GM23338 (cell line): Measurements from ENCODE around the gene NUDT16. TPM values are rescaled to one million over a fixed set of nuclear protein-coding genes. Genes with fewer than 3 reads are reported as not detected.

ENCODE experiments used
- ATAC-seq: fragments of 200-7000 bp; cut with Tn5 transposase; 3 replicates; pipeline ENCODE4 v1.9.1; 2020
- DNase-seq: peaks from one replicate; pipeline ENCODE4 v3.0.0-alpha.2; 2015; ENCODE audit warnings: low spot score
- H2AFZ ChIP-seq: fragments of 200-600 bp; sonication (generic); 2 replicates; pipeline ENCODE4 v1.8.0; 2016; ENCODE audit warnings: antibody characterized with exemption, mild to moderate bottlenecking, moderate library complexity
- H3F3A ChIP-seq: fragments of 200-600 bp; sonication (generic); replicated peaks from 2 replicates; pipeline ENCODE4 v1.8.0; 2017; ENCODE audit warnings: antibody characterized with exemption, mixed run types, low read depth
- H3K27ac ChIP-seq: fragments of 200-600 bp; sonication (generic); 2 replicates; pipeline ENCODE4 v1.6.1; 2016; ENCODE audit warnings: low read depth
- H3K27me3 ChIP-seq: fragments of 200-600 bp; sonication (generic); 2 replicates; pipeline ENCODE4 v1.8.0; 2016; ENCODE audit warnings: mild to moderate bottlenecking, mixed run types, moderate library complexity; ENCODE audit not compliant: insufficient read depth
- H3K36me3 ChIP-seq: fragments of 200-600 bp; sonication (generic); 2 replicates; pipeline ENCODE4 v1.8.0; 2016; ENCODE audit warnings: mild to moderate bottlenecking; ENCODE audit not compliant: insufficient read depth
- H3K4me1 ChIP-seq: fragments of 200-600 bp; sonication (generic); 2 replicates; pipeline ENCODE4 v1.8.0; 2016; ENCODE audit warnings: mild to moderate bottlenecking, moderate library complexity; ENCODE audit not compliant: insufficient read depth
- H3K4me2 ChIP-seq: fragments of 200-600 bp; sonication (generic); 2 replicates; pipeline ENCODE4 v1.7.1; 2017; ENCODE audit warnings: mixed run types
- H3K4me3 ChIP-seq: fragments of 200-600 bp; sonication (generic); 2 replicates; pipeline ENCODE4 v1.6.1; 2016; ENCODE audit warnings: mixed run types
- H3K79me2 ChIP-seq: fragments of 200-600 bp; sonication (generic); replicated peaks from 2 replicates; pipeline ENCODE4 v1.8.0; 2017; ENCODE audit warnings: mild to moderate bottlenecking; ENCODE audit not compliant: insufficient read depth
- H3K9me2 ChIP-seq: fragments of 200-600 bp; sonication (generic); 2 replicates; pipeline ENCODE4 v1.8.0; 2017; ENCODE audit not compliant: insufficient read depth
- H4K20me1 ChIP-seq: fragments of 200-600 bp; sonication (generic); replicated peaks from 2 replicates; pipeline ENCODE4 v1.8.0; 2017; ENCODE audit warnings: mild to moderate bottlenecking; ENCODE audit not compliant: insufficient read depth
- H3K27ac Mint-ChIP-seq: 2 replicates; pipeline ENCODE4 v1.8.0; 2020; ENCODE audit warnings: inconsistent platforms, mild to moderate bottlenecking, moderate library complexity, mixed read lengths
- H3K27me3 Mint-ChIP-seq: 3 replicates; pipeline ENCODE4 v1.8.0; 2022; ENCODE audit warnings: low read depth, mild to moderate bottlenecking, moderate library complexity, mixed read lengths, inconsistent platforms; ENCODE audit not compliant: insufficient read depth, poor library complexity
- H3K36me3 Mint-ChIP-seq: 3 replicates; pipeline ENCODE4 v1.8.0; 2021; ENCODE audit warnings: low read depth, mild to moderate bottlenecking, inconsistent platforms, moderate library complexity, mixed read lengths
- H3K4me1 Mint-ChIP-seq: 3 replicates; pipeline ENCODE4 v1.8.0; 2020; ENCODE audit warnings: mild to moderate bottlenecking, inconsistent platforms, mixed read lengths
- H3K4me3 Mint-ChIP-seq: 3 replicates; pipeline ENCODE4 v1.8.0; 2021; ENCODE audit warnings: moderate library complexity, mild to moderate bottlenecking, inconsistent platforms, mixed read lengths
- H3K9me3 Mint-ChIP-seq: 3 replicates; pipeline ENCODE4 v1.8.0; 2020; ENCODE audit warnings: moderate library complexity, mild to moderate bottlenecking, inconsistent platforms, mixed read lengths
- CTCF ChIP-seq, 2 experiments: fragments of 200-600 bp in 1 of 2; sonication (generic) in 1 of 2; conservative IDR thresholded peaks; 2 replicates each; pipeline versions ENCODE4 v1.5.1 to v1.6.1; 2016 to 2017; ENCODE audit warnings: antibody characterized with exemption in 2 of 2, low read depth in 2 of 2, mild to moderate bottlenecking in 2 of 2, moderate library complexity in 1 of 2
- ETS1 ChIP-seq: IDR thresholded peaks from 2 replicates; pipeline ENCODE4 v1.6.1; 2016; ENCODE audit warnings: antibody characterized with exemption
- EZH2 ChIP-seq: fragments of 200-600 bp; sonication (generic); IDR thresholded peaks from one replicate; pipeline ENCODE4 v1.8.0; 2017; ENCODE audit warnings: antibody characterized with exemption, mild to moderate bottlenecking, low read depth; ENCODE audit not compliant: unreplicated experiment
- JUNB ChIP-seq: IDR thresholded peaks from one replicate; pipeline ENCODE4 v1.6.1; 2016; ENCODE audit warnings: antibody characterized with exemption; ENCODE audit not compliant: unreplicated experiment
- NANOG ChIP-seq: IDR thresholded peaks from 2 replicates; pipeline ENCODE4 v1.6.1; 2016; ENCODE audit warnings: antibody characterized with exemption, borderline replicate concordance
- POLR2AphosphoS5 ChIP-seq: IDR thresholded peaks from 2 replicates; pipeline ENCODE4 v1.6.1; 2016; ENCODE audit warnings: antibody characterized with exemption, low read depth
- REST ChIP-seq: IDR thresholded peaks from one replicate; pipeline ENCODE4 v1.6.1; 2018; ENCODE audit warnings: antibody characterized with exemption; ENCODE audit not compliant: unreplicated experiment
- ZNF114 ChIP-seq: fragments of 250-450 bp; sonication (Bioruptor Pico); IDR thresholded peaks from 2 replicates; pipeline ENCODE4 v1.5.0; 2020; ENCODE audit warnings: mild to moderate bottlenecking, moderate library complexity
- ZNF331 ChIP-seq: fragments of 250-450 bp; sonication (Bioruptor Pico); IDR thresholded peaks from 2 replicates; pipeline ENCODE4 v1.5.0; 2020; ENCODE audit warnings: low read depth, mild to moderate bottlenecking, moderate library complexity
- ZNF462 ChIP-seq: fragments of 250-450 bp; sonication (Bioruptor Pico); IDR thresholded peaks from 2 replicates; pipeline ENCODE4 v1.5.0; 2020; ENCODE audit warnings: mild to moderate bottlenecking, moderate library complexity
- polyA plus RNA-seq: library from polyadenylated mRNA; unstranded; fragments of >200 nt; fragmentation: Nextera tagmentation; extraction: Ambion mirVana; gene quantifications from 2 replicates; pipeline ENCODE4 v1.2.1, GENCODE V29; 2016
- total RNA-seq: library from RNA; depleted of rRNA; stranded (reverse); fragments of >200 nt; shearing (Covaris generic); gene quantifications from 2 replicates; pipeline ENCODE4 v1.2.3, GENCODE V29; 2014

The NUDT16 gene
- total and polyA plus RNA-seq, 2 experiments from 2014 or later = 10.0 to 15.4 TPM

- TF ChIP-seq ZNF114 = no peak
- TF ChIP-seq POLR2AphosphoS5 = no peak
- TF ChIP-seq ZNF462 (CRISPR knock-in tag) = no peak
- TF ChIP-seq CTCF (conservative IDR thresholded peaks at IDR 0.05; ENCODE audit: low read depth in 2 of 2) = no peak
These were observed 8.8 kb downstream of the NUDT16 start (continued) for GRCh38 chr3:131390331-131390730.

- no peaks in the 10 kb centered on the region for H3K36me3 Mint-ChIP-seq
- no peak for ATAC-seq
- no peak overlapping the region for H3K27ac ChIP-seq
- no peak overlapping the region for H2AFZ ChIP-seq
- no peak overlapping the region for H3K4me3 ChIP-seq
- no peaks in the 10 kb centered on the region for H3K9me3 Mint-ChIP-seq
- H3K27me3 ChIP-seq = no peaks in the 10 kb centered on the region
- no peak for DNase-seq
- H3K27ac Mint-ChIP-seq = no peak overlapping the region
- no peaks in the 10 kb centered on the region for H3K9me2 ChIP-seq
- H3K27me3 Mint-ChIP-seq = no peaks in the 10 kb centered on the region
- no peaks in the 10 kb centered on the region for H3K4me1 ChIP-seq
- H3K36me3 ChIP-seq = no peaks in the 10 kb centered on the region
- H3K4me1 Mint-ChIP-seq = peaks cover 2% of the 10 kb centered on the region; the same call in 1 of the 3 replicates
- H3K4me3 Mint-ChIP-seq = no peak overlapping the region
- H3K4me2 ChIP-seq = no peak overlapping the region
- H3K79me2 ChIP-seq = no peaks in the 10 kb centered on the region
- H3F3A ChIP-seq = no peaks in the 10 kb centered on the region
- H4K20me1 ChIP-seq = no peaks in the 10 kb centered on the region
- TF ChIP-seq EZH2 = no peak
- TF ChIP-seq REST = no peak
- TF ChIP-seq NANOG = no peak
- TF ChIP-seq ETS1 = no peak
- no peak for TF ChIP-seq CTCF (conservative IDR thresholded peaks at IDR 0.05; ENCODE audit: low read depth in 2 of 2)
- no peak for TF ChIP-seq ZNF331
- no peak for TF ChIP-seq JUNB
These were observed 11.5 kb downstream of the NUDT16 start for GRCh38 chr3:131393051-131393450.
